A549 (cell line): Measurements from ENCODE around the gene SPOP.

Source experiments
- CTCF ChIP-seq: fragments of >200 bp; sonication (Bioruptor Twin); formaldehyde crosslinking; IDR thresholded peaks from 3 replicates; pipeline ENCODE4 v1.5.1; 2016
- EP300 ChIP-seq, 2 experiments: fragments of >200 bp; sonication (Bioruptor Twin); formaldehyde crosslinking; IDR thresholded peaks; 2 replicates in 1 of 2; 3 replicates in 1 of 2; pipeline ENCODE4 v1.6.1; 2016 to 2017
- FOSL2 ChIP-seq, 2 experiments: fragments of 450-650 bp in 1 of 2; fragments of >200 bp in 1 of 2; sonication (Bioruptor Twin) in 1 of 2; formaldehyde crosslinking; IDR thresholded peaks; 2 replicates each; pipeline versions ENCODE4 v1.5.0 to v1.6.1; 2016 to 2020; ENCODE audit warnings: mild to moderate bottlenecking in 1 of 2, moderate library complexity in 1 of 2
- POLR2A ChIP-seq: IDR thresholded peaks from 2 replicates; pipeline ENCODE4 v1.6.1; 2012; ENCODE audit warnings: mild to moderate bottlenecking, low read length
- RAD21 ChIP-seq, 2 experiments: fragments of >200 bp in 1 of 2; sonication (Bioruptor Twin) in 1 of 2; formaldehyde crosslinking in 1 of 2; IDR thresholded peaks in 1 of 2; conservative IDR thresholded peaks in 1 of 2; 2 replicates in 1 of 2; 3 replicates in 1 of 2; pipeline ENCODE4 v1.6.1; 2012 to 2018; ENCODE audit warnings: inconsistent platforms in 1 of 2
- REST ChIP-seq: fragments of 200-600 bp; sonication (generic); IDR thresholded peaks from 2 replicates; pipeline ENCODE4 v1.6.1; 2016; ENCODE audit warnings: antibody characterized with exemption, mild to moderate bottlenecking, moderate library complexity
- ZNF302 ChIP-seq: fragments of 250-450 bp; sonication (Bioruptor Pico); IDR thresholded peaks from 2 replicates; pipeline ENCODE4 v1.9.0; 2021; ENCODE audit warnings: inconsistent platforms, mild to moderate bottlenecking, moderate library complexity

- TF ChIP-seq ZNF302 (CRISPR knock-in tag), result no peak
- TF ChIP-seq RAD21 (conservative IDR thresholded peaks at IDR 0.05 in 1 of 2, IDR thresholded peaks at IDR 0.05 in 1 of 2), result no peak
- TF ChIP-seq CTCF, result no peak
- TF ChIP-seq REST, result no peak
- no peak for TF ChIP-seq POLR2A
- TF ChIP-seq EP300 (IDR thresholded peaks at IDR 0.05), result no peak
- TF ChIP-seq FOSL2 (IDR thresholded peaks at IDR 0.05), result no peak
- TF ChIP-seq FOSL2 (CRISPR knock-in tag; IDR thresholded peaks at IDR 0.05), result no peak
Observed at GRCh38 chr17:49576917-49577649, 100.8 kb downstream of the SPOP start.
